ENCODE results near the gene LIPA.
A peak's percentile ranks its signal among the peaks of the same experiment; 100 is the strongest.
"Not testable (repeated sequence)": the region's sequence is repeated elsewhere in the genome, so short reads cannot be mapped to it uniquely, and the experiment has no call there.

Gene LIPA

DNA sequence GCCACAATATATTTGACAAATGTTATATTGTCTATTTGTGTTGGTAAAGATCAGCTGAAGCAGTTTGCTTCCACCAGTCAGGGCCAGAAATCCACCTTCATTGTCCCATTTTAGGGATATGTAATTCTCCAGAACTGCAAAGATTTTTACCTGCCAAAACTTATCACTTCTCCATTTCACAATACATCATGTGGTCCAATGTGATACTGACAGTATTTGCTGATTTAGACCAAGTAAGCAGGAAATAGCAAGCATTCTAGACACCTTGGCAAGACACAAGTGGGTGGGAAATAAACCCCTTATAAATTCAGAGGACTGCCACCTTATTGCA, 18.5 kb upstream of the LIPA start:
- no peak for DNase-seq (ENCODE audit: low read depth)

DNA sequence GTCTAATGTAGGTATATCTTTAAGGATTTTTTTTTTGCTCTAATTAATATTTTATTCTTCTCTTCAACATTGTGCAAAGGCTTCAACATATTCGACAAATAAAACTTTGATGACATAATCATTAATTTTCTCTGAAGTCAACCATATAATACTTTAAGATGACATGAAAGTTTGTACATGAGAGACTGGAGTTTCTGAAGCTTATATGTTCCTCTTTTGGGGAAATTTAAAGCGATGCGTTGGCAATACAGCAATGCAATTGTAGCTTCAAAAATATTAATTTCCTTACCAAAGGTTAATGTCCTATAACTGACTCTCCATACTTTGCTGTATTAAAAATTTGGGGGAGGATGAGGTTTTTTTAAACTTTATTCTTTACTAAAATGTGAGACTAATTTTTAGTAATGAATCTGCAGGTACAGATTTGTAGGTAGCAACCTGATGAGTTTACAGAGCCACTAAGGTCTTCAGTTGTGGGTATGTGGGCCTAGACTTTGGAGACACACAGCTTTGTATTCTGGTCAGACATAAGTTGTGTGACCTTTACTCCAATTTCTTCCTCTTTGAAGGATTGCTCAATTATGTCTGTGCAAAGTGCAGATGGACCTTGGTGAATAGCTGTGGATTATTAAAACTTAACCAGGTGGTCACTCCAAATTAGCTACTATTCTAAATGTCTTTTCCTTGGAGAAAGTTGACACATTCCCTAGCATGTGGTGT, 18.0 kb upstream of the LIPA start:
- DNase-seq (ENCODE audit: low read depth): no peak

DNA sequence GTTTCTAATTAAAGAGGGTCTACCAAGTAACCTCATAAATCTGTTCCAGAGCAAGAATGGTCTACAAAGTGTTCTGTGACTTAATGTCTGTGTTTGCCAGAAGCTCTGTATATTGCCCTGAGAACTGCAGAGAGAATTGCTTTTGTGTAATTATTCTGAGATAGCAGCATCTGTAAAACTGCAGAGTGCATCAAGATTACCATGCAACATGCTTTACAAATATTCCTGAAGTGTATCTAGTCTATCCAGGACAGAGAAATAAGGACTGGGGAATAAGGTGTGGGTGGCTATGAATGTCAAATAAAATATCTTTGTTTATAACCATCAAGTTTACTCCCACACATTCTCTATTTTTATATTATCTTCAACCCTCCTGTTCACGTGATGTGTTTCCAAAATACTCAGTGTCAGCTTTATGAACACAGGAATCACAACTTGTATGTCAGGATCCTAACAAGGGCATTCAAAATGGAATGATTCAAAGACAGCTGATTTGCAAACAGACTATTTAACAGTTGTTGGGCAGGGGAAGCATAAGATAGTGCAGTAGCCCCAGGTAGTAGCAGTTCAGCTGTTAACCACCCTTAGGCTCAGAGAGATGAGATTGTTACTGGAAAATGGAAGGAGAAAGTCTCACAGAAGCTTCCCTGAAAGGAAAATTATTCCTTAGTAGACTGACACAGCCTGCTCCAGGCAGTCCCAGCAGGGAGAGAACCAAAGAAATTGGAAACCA, 15.3 kb upstream of the LIPA start:
- DNase-seq (ENCODE audit: low read depth): no peak

DNA sequence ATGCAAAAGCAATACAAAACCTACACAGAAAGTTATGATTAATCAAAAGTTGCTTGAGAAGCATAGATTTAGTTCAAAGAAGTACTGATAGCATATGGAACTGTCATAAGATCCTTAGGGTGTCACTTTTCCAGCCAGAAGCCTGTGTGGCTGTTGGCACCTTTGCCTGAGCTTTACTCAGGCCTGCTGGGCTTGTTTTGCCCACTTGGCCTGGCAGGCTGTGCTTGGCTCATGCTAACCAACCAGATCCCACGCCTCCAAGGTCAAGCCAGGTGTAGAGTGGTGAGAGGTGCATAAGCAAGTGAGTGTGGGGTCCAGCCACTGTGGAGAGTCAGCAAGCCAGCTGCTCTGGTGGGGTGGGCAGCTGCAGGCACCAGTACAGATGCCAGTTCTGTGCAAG, 12.0 kb upstream of the LIPA start:
- DNase-seq (ENCODE audit: low read depth): no peak

DNA sequence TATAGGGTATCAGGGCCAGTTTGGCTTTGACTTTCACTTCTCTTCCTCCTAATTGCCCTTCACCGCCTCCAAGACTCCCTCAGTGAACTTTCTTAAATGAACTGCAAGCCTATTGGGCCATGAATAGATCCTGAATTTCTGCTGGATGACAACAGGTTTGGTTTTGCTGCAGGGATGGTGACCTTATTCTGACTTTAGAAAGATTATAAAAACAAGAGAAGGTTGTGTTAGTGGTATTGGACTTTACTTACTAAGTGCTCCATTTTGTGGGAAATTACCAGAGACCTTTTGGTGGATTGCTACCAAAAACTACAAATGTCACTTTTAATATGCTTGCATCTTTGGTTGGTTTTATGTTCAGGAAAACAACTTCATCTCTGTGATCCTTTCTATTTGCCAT, 11.5 kb upstream of the LIPA start:
- no peak for DNase-seq (ENCODE audit: low read depth)

DNA sequence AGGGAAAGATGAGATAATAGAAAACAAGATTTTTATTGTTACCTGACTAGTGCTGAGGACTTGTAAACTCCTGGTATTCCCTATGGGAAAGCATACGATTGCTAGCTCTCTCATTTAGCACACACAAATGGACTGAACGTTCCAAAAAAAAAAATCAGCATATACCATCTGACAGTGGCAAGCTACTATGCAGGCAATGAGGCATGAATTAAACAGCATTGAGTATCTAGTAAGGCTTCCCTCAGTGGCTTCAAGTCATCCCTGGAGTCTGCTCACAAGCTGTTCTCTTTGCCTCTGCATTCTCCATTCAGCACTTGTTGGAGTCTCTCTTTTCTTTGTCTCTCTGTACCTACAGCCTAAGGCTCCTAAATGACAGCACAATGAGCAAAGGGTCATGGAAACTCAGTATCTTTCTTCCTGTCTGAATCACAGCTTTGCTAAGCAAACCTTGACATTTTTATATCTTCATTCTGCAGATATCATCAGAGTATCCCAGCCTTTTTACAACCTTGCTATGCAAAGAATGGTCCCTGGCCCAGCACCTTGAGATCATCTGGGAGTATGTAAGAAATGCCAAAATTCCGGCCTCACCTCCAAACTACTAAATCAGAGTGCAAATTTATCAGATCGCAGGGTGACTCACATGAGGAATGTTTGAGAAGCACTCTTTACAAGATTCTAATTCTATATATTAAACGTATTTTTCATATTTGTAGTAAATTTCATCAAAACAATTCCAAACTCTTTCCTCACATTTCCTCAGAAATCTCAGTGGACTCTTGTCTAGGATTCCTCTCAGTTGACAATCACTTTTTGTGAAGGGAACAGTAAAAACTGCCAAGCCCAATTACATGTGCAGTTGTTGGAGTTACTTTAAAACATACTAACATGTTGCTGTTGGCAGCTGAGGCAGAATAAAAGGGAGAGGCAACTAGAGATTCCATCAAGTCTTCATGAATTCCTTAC, 10.8 kb upstream of the LIPA start:
- no peak for DNase-seq (ENCODE audit: low read depth)

DNA sequence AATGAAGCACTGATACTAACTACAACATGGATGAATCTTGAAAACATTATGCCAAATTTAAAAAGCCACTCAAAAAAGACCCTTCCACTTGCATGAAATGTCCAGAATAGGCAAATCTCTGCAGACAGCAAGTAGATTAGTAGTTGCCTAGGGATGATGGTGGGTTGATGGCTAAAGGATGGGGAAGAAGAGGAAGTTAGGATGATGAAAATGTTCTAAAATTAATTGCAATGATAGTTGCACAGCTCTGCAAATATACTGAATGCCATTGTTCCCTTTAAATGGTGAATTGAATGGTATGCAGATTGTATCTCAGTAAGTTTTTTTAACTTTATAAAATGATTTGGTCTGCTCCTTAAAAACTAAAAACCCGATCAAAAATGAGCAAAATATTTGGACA, 7.3 kb upstream of the LIPA start:
- DNase-seq (ENCODE audit: low read depth): no peak

DNA sequence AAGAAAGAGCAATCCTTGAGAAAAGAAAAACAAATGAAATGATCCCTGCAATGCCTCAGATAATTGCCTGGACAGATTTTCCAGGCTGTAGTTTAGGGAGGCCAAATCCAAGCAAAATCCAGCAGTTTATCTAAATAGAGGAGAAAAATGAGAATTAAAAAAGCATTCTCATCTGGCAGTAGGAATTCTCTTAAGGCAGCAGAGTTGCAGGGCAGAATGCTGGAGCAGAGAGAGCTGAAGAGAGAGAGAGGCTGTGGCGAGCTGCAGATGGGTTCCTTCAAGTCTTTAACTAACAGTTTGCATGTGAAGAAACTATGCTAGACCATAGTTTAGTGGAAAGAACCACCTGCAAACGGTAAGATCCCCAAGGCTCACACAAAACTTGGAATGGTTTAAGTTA, 6.0 kb upstream of the LIPA start:
- no peak for DNase-seq (ENCODE audit: low read depth)

DNA sequence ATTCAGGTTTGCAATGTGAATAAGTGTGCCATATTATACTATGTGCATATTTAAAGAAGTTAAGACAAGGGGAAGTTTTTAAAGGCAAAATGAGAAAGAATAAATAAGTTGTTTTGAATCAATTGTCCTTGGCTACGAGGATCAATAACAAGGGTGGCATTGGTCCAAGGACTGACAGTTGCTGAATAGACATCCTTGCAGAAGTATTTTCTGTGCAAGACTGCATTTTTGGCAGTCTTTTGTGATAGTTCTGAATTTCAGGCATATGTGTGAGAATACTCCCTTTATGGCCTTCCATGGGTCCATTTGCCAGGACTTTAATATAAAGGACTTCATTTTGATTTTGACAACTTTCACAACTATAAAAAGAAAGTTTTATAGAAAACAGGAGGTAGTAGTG, 5.4 kb upstream of the LIPA start:
- no peak for DNase-seq (ENCODE audit: low read depth)

DNA sequence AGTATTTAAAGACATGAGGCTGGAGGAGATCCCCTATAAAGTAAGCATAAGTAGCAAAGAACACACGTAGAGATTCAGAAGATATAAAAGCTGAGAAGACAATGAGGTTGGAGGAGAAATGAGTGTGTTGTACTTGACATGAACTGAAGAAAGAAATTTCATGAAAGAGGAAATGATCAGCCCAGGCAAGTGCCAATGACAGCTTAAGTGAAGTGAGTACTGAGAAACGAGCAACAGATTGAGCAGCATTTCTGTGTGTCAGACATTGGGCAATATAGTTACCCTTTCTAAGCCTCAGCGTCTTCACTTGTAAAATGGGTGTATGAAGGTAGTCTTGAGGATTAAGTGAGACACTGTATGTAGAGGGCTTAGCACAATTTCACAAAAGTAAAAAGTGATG, 4.8 kb upstream of the LIPA start:
- no peak for DNase-seq (ENCODE audit: low read depth)

DNA sequence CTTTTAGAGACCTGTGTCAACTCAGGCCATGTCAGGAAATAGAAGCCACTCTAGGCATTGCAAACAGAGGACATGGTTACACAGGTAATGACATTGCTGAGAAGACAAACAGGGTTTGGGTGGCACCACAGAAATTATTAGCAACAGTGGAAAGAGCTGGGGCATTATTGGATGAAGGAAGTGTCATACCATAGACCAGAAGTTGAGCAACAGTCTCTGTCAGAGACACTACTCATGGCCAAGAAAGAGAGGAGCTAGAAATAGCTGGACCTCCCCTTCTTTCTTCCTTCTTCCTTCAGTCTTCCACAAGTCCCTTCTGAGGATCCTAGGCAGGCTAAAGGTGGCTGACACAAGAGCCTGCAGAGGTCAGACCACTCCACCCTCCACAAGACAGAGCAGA, 4.2 kb upstream of the LIPA start:
- no peak for DNase-seq (ENCODE audit: low read depth)

DNA sequence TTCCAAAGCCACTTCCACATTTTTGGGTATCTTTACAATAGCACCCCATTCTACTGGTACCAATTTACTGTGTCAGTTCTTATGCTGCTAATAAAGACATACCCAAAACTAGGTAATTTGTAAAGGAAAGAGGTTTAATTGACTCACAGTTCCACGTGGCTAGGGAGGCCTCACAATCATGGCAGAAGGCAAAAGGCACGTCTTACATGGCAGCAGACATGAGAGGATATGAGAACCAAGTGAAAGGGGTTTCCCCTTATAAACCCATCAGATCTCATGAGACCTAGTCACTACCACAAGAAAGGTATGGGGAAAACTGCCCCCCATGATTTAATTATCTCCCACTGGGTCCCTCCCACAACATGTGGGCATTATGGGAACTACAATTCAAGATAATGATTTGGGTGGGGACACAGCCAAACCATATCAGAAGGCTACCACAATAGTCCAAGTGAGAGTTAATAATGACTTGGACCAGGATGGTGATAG, 3.6 kb upstream of the LIPA start:
- not testable (repeated sequence) for DNase-seq (ENCODE audit: low read depth)

DNA sequence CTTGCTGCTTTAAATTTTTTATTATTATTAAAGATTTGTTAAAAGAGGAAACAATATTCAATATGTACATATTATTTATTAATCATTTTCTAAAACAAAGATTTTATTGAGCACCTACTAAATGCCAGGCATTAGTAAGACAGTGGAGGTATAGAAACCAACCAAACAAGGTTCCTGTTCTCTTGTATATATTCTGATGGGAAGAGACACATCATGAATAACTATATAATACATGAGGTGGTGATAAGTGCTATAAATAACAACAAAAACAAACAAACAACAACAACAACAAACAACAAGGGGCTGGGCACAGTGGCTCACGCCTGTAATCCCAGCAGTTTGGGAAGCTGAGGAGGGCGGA, 630 bp upstream of the LIPA start:
- no peak for DNase-seq (ENCODE audit: low read depth)

DNA sequence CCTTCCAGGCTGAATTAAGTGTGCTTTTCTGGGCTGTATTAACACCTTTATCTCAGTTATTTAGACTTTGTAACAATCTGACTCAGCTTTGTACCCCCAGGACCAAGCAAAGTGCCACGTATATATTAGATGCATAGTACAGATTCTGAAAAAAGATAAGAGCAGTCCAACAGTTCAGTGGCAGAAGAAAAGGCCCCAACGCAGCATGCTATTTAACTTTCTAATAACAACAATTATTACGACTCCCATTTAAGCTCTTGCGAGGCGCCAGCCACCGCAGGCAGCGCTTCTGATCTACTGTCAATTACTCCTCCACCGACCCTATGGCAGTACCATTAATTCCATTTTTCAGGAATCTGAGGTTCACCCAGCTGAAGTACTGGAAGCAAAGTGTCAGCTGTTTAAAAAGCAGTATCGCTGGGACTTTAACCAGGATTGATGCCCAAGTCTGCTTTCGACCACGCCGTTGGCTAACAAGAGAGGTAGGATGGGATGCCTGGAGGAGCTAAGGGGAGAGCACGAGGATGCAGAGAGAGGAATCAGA, 638 bp downstream of the LIPA start:
- no peak for DNase-seq (ENCODE audit: low read depth)

DNA sequence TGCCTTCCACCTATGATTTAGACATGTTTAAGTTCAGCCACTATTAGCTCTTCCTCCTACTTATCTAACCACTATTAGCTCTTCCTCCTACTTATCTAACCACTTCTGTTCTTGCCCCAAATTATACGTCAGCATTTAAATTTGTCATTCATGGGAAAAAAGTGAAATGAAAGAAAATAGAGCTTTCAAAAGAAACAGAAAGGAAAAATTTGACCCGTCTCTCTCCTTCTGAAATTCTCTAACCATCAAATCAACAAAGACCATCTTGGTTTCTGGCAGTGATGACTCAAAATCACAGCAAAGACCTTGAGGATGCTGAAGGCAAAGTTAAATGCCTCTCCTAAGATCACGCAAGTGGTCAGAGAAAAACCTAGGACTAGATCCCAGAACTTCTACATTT, 2.6 kb downstream of the LIPA start:
- no peak for DNase-seq (ENCODE audit: low read depth)

DNA sequence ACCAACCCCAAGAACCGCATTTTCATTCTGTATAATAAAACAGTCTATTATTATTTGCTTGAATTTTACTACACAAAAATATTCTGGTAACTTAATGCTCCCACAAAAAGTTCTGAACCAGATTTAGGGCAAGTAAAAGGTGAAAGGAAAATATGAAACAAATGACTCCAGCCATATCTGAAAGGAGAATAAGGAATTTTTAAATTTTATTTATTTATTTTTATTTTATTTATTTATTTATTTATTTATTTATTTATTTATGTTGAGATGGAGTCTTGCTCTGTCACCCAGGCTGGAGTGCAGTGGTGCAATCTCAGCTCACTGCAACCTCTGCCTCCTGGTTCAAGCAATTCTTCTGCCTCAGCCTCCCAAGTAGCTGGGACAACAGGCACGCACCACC, 4.0 kb downstream of the LIPA start:
- not testable (repeated sequence) for DNase-seq (ENCODE audit: low read depth)

DNA sequence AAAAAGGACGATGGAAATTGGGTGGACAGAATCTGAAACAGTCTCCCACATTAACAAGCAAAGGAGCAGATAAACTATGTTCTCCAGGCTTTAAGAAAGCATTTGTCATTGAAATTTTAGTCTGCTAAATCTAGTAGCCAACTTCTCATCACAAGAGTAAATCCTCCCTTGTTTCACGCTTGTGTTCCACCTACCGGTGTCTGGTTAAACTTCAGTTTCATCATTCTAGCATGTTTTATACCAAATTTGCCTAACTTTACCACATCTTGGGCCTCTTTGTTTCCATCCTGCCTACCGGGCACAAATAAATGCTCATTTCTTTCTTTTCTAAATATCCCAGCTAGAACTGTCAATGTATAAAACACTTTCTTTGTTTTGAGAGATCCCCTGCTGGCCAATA, 5.8 kb downstream of the LIPA start:
- no peak for DNase-seq (ENCODE audit: low read depth)

DNA sequence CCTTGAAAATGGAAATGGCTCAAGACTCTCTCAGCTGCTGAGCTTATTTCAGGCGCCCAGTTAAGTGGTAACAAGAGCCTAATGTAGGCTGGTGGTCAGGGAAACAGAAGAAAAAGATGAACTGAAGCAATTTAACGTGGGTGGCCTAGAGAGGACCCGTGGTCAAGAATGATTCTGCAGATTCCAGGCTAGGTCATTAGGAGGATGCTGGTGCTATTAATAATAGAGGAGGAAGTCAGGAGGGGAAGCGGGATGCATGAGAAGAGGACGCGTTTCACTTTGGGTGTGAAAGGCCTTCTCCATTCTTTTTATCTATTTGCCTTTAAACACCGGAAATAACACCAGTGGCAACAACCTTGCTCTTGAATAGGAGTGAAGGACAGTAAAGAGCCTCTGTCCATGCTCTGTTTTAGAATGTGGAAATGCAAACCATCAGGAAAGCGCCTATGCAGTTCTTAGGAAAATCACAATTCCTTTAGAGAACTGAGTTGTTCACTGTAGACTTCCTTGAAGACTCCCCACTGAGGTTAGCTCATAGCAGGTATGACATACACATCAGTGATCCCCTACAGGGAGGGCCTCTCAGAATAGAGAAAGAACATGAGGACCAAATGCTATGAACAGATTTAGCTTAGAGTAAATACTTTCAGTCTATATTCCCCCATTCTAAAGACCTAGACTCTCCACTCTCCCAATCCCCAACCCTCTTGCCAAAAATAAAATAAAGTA, 8.6 kb downstream of the LIPA start:
- DNase-seq (ENCODE audit: low read depth): no peak

DNA sequence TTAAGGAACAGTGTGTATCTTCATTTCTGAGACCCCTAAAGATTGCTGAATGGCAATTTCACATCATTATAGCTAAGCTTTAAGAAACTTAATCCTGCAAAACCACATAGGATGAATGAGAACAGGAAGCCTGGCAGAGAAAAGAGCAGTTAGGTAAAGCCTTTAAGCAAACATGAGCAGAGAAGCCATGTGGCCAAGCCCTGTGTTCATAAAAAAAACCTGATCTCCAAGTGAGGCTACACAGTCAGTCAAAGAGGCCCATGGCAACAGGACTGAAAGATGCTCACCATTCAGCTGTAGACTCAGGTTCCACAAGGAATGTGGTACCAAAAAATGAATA, 9.3 kb downstream of the LIPA start:
- no peak for DNase-seq (ENCODE audit: low read depth)

DNA sequence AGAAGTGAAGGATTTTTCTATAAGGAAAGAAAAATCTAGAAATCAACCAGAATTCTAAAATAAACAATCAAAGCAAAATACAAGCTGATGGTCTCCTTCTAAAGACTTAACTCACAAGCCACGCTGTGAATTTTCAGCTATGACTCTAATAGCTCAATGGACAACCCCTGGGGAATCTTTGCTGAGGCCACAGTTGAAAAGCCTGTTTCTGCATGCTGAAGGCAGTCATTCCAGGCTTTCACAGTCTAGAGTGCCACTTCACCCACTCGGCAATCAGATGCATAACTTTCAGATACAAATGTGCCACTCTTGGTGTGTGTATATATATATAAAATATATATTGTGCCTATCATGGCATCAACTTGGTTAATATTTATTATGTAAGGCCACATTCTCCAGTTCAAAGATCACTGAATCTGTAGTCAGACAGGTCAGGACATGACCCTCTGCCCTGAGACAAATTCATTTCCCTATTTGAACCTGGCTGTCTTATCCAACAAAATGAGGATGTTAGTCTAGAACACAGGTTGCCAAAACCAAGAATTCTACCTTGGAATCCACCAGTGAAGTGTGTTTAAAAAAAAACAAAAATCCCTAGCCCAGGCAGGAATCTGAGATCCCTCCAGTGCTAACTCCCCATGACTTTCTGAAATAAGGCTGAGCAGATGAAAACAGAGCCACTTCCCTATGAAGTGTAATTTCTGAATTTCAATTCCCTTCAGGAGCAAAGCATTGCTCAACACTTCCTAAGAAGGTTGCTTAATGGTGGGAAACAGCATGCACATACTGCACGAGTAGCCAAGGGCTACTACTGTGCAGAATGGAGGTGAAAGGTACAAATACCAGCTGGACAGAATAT, 9.9 kb downstream of the LIPA start:
- DNase-seq (ENCODE audit: low read depth): peak; percentile 83

DNA sequence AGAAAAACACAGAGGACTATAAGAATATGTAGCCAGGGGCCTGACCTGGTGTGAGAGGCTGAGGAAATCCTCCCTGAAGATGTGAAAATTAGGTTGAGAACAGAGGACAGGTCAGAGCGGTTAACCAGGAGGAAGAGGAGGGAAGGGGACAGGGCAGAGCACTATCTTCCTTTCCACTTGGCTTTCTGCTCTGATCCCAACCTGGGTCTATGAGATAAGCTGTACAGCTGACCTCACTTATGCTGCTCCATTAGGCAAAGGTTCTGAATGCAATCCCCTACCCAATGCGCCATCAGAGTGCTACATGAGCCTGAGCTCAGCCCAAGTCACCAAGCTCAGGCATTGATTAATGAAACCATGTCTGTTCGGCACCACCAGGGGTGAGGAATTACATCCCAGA, 10.5 kb downstream of the LIPA start:
- DNase-seq (ENCODE audit: low read depth): no peak
